Liver (tissue), 9 donors: Measurements from ENCODE around the gene UNC13A. TPM values are rescaled to one million over a fixed set of nuclear protein-coding genes. Genes with fewer than 3 reads are reported as not detected.

Source experiments
- DNase-seq: peaks from one replicate; pipeline ENCODE4 v3.0.0-alpha.2; 2017; ENCODE audit warnings: low spot score
- H3K27ac ChIP-seq, 2 donors: one replicate each; pipeline ENCODE4 v1.7.0; 2013; ENCODE audit warnings: inconsistent platforms in 2 of 2, low read length in 2 of 2, control low read depth in 1 of 2, low read depth in 1 of 2, mild to moderate bottlenecking in 1 of 2
- H3K27me3 ChIP-seq, 4 donors: one replicate each; pipeline versions ENCODE4 v1.6.1 to v1.7.0; 2013; ENCODE audit warnings: low read length in 3 of 4, inconsistent platforms in 1 of 4, mild to moderate bottlenecking in 1 of 4, moderate library complexity in 1 of 4; ENCODE audit not compliant: control insufficient read depth in 4 of 4, insufficient read depth in 4 of 4
- H3K36me3 ChIP-seq, 4 donors: one replicate each; pipeline versions ENCODE4 v1.6.1 to v1.7.0; 2013; ENCODE audit warnings: low read length in 3 of 4, mild to moderate bottlenecking in 3 of 4, low read depth in 1 of 4, moderate library complexity in 1 of 4; ENCODE audit not compliant: control insufficient read depth in 4 of 4, insufficient read depth in 3 of 4
- H3K4me1 ChIP-seq, 4 donors: one replicate each; pipeline versions ENCODE4 v1.6.1 to v1.7.0; 2013; ENCODE audit warnings: low read length in 3 of 4, mild to moderate bottlenecking in 3 of 4, moderate library complexity in 1 of 4; ENCODE audit not compliant: control insufficient read depth in 4 of 4, insufficient read depth in 4 of 4
- H3K4me3 ChIP-seq, 3 donors: one replicate each; pipeline versions ENCODE4 v1.6.1 to v1.7.0; 2013; ENCODE audit warnings: low read length in 3 of 3, control low read depth in 1 of 3, low read depth in 1 of 3, mild to moderate bottlenecking in 1 of 3
- H3K9ac ChIP-seq, 2 donors: one replicate each; pipeline ENCODE4 v1.7.0; 2013; ENCODE audit warnings: low read length in 2 of 2, mild to moderate bottlenecking in 2 of 2, moderate library complexity in 2 of 2, control low read depth in 1 of 2, low read depth in 1 of 2
- H3K9me3 ChIP-seq, 4 donors: one replicate each; pipeline versions ENCODE4 v1.6.1 to v1.7.0; 2013; ENCODE audit warnings: low read length in 3 of 4; ENCODE audit not compliant: control insufficient read depth in 4 of 4
- ATF3 ChIP-seq: IDR thresholded peaks from 2 replicates; pipeline ENCODE4 v1.6.1; 2016; ENCODE audit warnings: antibody characterized with exemption
- CTCF ChIP-seq: fragments of 150-350 bp; IDR thresholded peaks from 2 replicates; pipeline ENCODE4 v1.5.1; 2017; ENCODE audit warnings: improper control_type of control experiment, low read depth, low read length; ENCODE audit not compliant: missing input control
- FOXA1 ChIP-seq: IDR thresholded peaks from 2 replicates; pipeline ENCODE4 v1.6.1; 2016; ENCODE audit warnings: antibody characterized with exemption
- FOXA2 ChIP-seq: IDR thresholded peaks from 2 replicates; pipeline ENCODE4 v1.6.1; 2016; ENCODE audit warnings: antibody characterized with exemption
- HNF4G ChIP-seq: IDR thresholded peaks from 2 replicates; pipeline ENCODE4 v1.6.1; 2016; ENCODE audit warnings: antibody characterized with exemption
- JUND ChIP-seq, 2 donors: IDR thresholded peaks; 2 replicates each; pipeline ENCODE4 v1.6.1; 2016; ENCODE audit warnings: antibody characterized with exemption in 2 of 2
- MAX ChIP-seq: IDR thresholded peaks from 2 replicates; pipeline ENCODE4 v1.6.1; 2016; ENCODE audit warnings: antibody characterized with exemption
- NR2F2 ChIP-seq: IDR thresholded peaks from 2 replicates; pipeline ENCODE4 v1.6.1; 2016; ENCODE audit warnings: antibody characterized with exemption
- RAD21 ChIP-seq, 2 donors: IDR thresholded peaks; 2 replicates each; pipeline ENCODE4 v1.6.1; 2016; ENCODE audit warnings: antibody characterized with exemption in 2 of 2, mild to moderate bottlenecking in 2 of 2
- REST ChIP-seq: IDR thresholded peaks from 2 replicates; pipeline ENCODE4 v1.6.1; 2016; ENCODE audit warnings: antibody characterized with exemption, mild to moderate bottlenecking
- SP1 ChIP-seq: IDR thresholded peaks from 2 replicates; pipeline ENCODE4 v1.6.1; 2018; ENCODE audit warnings: antibody characterized with exemption, mild to moderate bottlenecking
- YY1 ChIP-seq: IDR thresholded peaks from 2 replicates; pipeline ENCODE4 v1.6.1; 2016; ENCODE audit warnings: antibody characterized with exemption, mild to moderate bottlenecking
- WGBS: extraction: QIAGEN DNeasy Blood & Tissue Kit; methylation state at CpG from one replicate; pipeline ENCODE4 v1.1.7; 2013; 5-methylcytosine and 5-hydroxymethylcytosine counted together
- polyA plus RNA-seq, 2 donors: library from polyadenylated mRNA; stranded (reverse) in 1 of 2; unstranded in 1 of 2; fragments of 200-250 nt in 1 of 2; fragments of >200 nt in 1 of 2; fragmentation: Nextera tagmentation in 1 of 2; extraction: Ambion mirVana in 1 of 2; gene quantifications; one replicate each; pipeline versions ENCODE4 v1.2.1 to v1.2.3, GENCODE V29; 2013 to 2015
- total RNA-seq, 2 donors: library from RNA; depleted of rRNA; stranded (reverse); fragments of >200 nt; gene quantifications; one replicate each; pipeline ENCODE4 v1.2.3, GENCODE V29; 2014
- donor health status: healthy.
- donor health status: healthy.
- donor health status: healthy.
- donor health status: healthy.
- donor health status: healthy.

Gene UNC13A
- total and polyA plus RNA-seq, 4 donors, result under 0.01 to 0.01 TPM; not detected in 2

GRCh38 chr19:17584132-17584531 is 104.0 kb downstream of the UNC13A start:
- H3K4me1 ChIP-seq, result no peaks in the 10 kb centered on the region
- H3K36me3 ChIP-seq, result peaks cover 8 to 28% (median 10%) of the 10 kb centered on the region in 4 donors
- H3K4me3 ChIP-seq, result no peak overlapping the region
- no peak for TF ChIP-seq JUND (IDR thresholded peaks at IDR 0.05)
- no peak for TF ChIP-seq RAD21 (IDR thresholded peaks at IDR 0.05)
- TF ChIP-seq REST, result no peak
- TF ChIP-seq FOXA1, result no peak
- TF ChIP-seq YY1, result no peak
- no peak overlapping the region for H3K9ac ChIP-seq
- no peaks in the 10 kb centered on the region for H3K9me3 ChIP-seq
- H3K27ac ChIP-seq, result no peak overlapping the region
- 78% methylated on average over 3 of the region's 3 CpGs for WGBS
- no peaks in the 10 kb centered on the region for H3K27me3 ChIP-seq
- DNase-seq, result no peak

GRCh38 chr19:17582613-17583012 is 105.5 kb downstream of the UNC13A start:
- peaks cover 15 to 38% (median 16%) of the 10 kb centered on the region in 4 donors for H3K36me3 ChIP-seq
- no peaks in the 10 kb centered on the region for H3K4me1 ChIP-seq
- DNase-seq, result no peak
- no peaks in the 10 kb centered on the region for H3K9me3 ChIP-seq
- H3K27me3 ChIP-seq, result no peaks in the 10 kb centered on the region
- no peak overlapping the region for H3K9ac ChIP-seq
- H3K27ac ChIP-seq, result no peak overlapping the region
- WGBS, result 93% methylated on average over 8 of the region's 8 CpGs
- TF ChIP-seq MAX (no peak), CTCF (no peak), RAD21 (IDR thresholded peaks at IDR 0.05) (no peak), FOXA2 (no peak)
- H3K4me3 ChIP-seq, result no peak overlapping the region

GRCh38 chr19:17581211-17581874 is 106.8 kb downstream of the UNC13A start:
- H3K36me3 ChIP-seq, result peaks cover 15 to 41% (median 17%) of the 10 kb centered on the region in 4 donors
- TF ChIP-seq ATF3, result no peak
- TF ChIP-seq CTCF, result no peak
- TF ChIP-seq FOXA1, result no peak
- no peak for TF ChIP-seq NR2F2
- no peak for TF ChIP-seq HNF4G
- TF ChIP-seq FOXA2, result no peak
- no peak for TF ChIP-seq SP1
- 90% methylated on average over 19 of the region's 19 CpGs for WGBS

More at GRCh38 chr19:17581211-17581874, 106.8 kb downstream of the UNC13A start:
- Histone ChIP-seq H3K27me3 (no peaks in the 10 kb centered on the region), H3K4me1 (no peaks in the 10 kb centered on the region), H3K27ac (no peak overlapping the region), H3K4me3 (no peak overlapping the region), H3K9me3 (no peaks in the 10 kb centered on the region), H3K9ac (no peak overlapping the region)
- DNase-seq, result no peak
